ENCODE measurements around the gene PLCG2.

Gene PLCG2

GRCh38 chr16:81920498-81920897, 141.4 kb downstream of the PLCG2 start:
- H3K4me1 ChIP-seq (ENCODE audit: insufficient read depth, low read length): no peaks in the 10 kb centered on the region
- no peak overlapping the region for H2AFZ ChIP-seq (ENCODE audit: low read depth, low read length)
- no peak overlapping the region for H3K4me3 ChIP-seq (ENCODE audit: low read length)
- H3K36me3 ChIP-seq (ENCODE audit: insufficient read depth, low read length): no peaks in the 10 kb centered on the region
- H3K9me3 ChIP-seq (ENCODE audit: low read length): no peaks in the 10 kb centered on the region
- H3K27me3 ChIP-seq (ENCODE audit: insufficient read depth, low read length): no peaks in the 10 kb centered on the region

- Histone ChIP-seq H3K27me3 (ENCODE audit: insufficient read depth, low read length) (no peaks in the 10 kb centered on the region), H3K9me3 (ENCODE audit: low read length) (no peaks in the 10 kb centered on the region), H3K4me3 (ENCODE audit: low read length) (no peak overlapping the region), H2AFZ (ENCODE audit: low read depth, low read length) (no peak overlapping the region), H3K36me3 (ENCODE audit: insufficient read depth, low read length) (no peaks in the 10 kb centered on the region), H3K4me1 (ENCODE audit: insufficient read depth, low read length) (no peaks in the 10 kb centered on the region)
These were observed 142.2 kb downstream of the PLCG2 start for GRCh38 chr16:81921085-81921814.

DNA sequence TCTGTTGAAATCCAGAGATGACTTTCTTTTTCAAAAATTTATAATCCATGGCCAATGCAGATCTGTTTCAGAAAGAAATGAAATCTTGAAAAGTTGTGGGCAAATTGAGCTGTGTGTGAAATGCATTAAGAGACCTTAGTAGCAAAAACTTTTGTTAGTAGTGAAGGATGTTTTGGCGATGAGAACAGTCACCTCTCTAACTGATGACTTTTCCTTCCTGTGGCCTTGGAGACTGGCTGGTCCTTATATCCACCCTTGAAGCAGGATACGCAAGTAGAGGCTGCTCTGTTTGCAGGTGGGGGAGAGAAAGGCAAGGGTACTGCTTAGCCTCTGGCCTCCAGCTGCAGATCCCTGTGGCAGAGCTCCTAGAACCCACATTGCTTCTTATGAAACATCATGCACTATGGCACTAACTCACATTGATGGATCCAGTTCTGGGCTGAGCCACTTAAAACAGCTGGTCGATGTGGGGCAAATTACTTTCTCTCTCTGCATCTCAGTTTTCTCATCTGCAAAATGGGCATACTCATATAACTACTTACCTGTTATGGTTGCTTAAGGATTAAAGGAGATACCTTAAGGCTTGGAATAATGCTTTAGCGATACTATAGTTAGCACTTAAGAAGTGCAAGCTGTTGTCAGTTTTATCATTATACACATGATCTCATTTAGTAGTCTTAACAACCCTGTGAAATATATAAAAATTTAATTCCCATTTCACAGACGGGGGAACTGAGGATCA, 142.9 kb downstream of the PLCG2 start:
- H3K27me3 ChIP-seq (ENCODE audit: insufficient read depth, low read length): no peaks in the 10 kb centered on the region

GRCh38 chr16:81923296-81923695, 144.2 kb downstream of the PLCG2 start:
- Histone ChIP-seq H3K4me3 (ENCODE audit: low read length) (no peak overlapping the region), H3K36me3 (ENCODE audit: insufficient read depth, low read length) (no peaks in the 10 kb centered on the region), H3K4me1 (ENCODE audit: insufficient read depth, low read length) (no peaks in the 10 kb centered on the region), H3K9me3 (ENCODE audit: low read length) (no peaks in the 10 kb centered on the region), H2AFZ (ENCODE audit: low read depth, low read length) (no peak overlapping the region), H3K27me3 (ENCODE audit: insufficient read depth, low read length) (no peaks in the 10 kb centered on the region)

More for the DNA sequence above, 142.9 kb downstream of the PLCG2 start:
- Histone ChIP-seq H3K9me3 (ENCODE audit: low read length) (no peaks in the 10 kb centered on the region), H3K4me1 (ENCODE audit: insufficient read depth, low read length) (no peaks in the 10 kb centered on the region), H2AFZ (ENCODE audit: low read depth, low read length) (no peak overlapping the region), H3K4me3 (ENCODE audit: low read length) (no peak overlapping the region), H3K36me3 (ENCODE audit: insufficient read depth, low read length) (no peaks in the 10 kb centered on the region)

GRCh38 chr16:81925016-81925415, 145.9 kb downstream of the PLCG2 start:
- H3K4me1 ChIP-seq (ENCODE audit: insufficient read depth, low read length): no peaks in the 10 kb centered on the region
- no peaks in the 10 kb centered on the region for H3K9me3 ChIP-seq (ENCODE audit: low read length)
- no peaks in the 10 kb centered on the region for H3K27me3 ChIP-seq (ENCODE audit: insufficient read depth, low read length)
- no peak overlapping the region for H2AFZ ChIP-seq (ENCODE audit: low read depth, low read length)
- no peaks in the 10 kb centered on the region for H3K36me3 ChIP-seq (ENCODE audit: insufficient read depth, low read length)
- H3K4me3 ChIP-seq (ENCODE audit: low read length): no peak overlapping the region

DNA sequence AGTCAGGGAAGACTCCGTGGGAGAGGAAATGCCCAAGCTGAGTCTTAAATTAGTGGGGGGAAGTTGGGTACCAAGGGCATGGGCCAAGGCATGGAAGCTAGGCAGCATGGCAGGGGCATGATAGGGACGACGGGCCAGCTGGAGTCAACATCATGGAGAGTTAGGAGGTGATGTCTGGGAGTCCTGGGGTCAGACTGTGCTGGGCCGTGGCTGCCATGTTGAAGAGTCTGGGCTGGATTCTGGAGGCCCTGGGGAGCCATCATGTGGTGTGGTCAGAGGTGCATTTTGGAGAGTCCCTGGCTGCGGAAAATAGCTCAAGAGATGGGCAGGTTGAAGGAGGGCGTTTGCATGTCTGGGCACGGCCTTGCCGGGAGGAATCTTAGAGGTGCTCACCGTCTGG, 146.9 kb downstream of the PLCG2 start:
- no peaks in the 10 kb centered on the region for H3K36me3 ChIP-seq (ENCODE audit: insufficient read depth, low read length)
- H3K4me1 ChIP-seq (ENCODE audit: insufficient read depth, low read length): no peaks in the 10 kb centered on the region
- no peak overlapping the region for H2AFZ ChIP-seq (ENCODE audit: low read depth, low read length)
- H3K4me3 ChIP-seq (ENCODE audit: low read length): no peak overlapping the region
- no peaks in the 10 kb centered on the region for H3K27me3 ChIP-seq (ENCODE audit: insufficient read depth, low read length)
- H3K9me3 ChIP-seq (ENCODE audit: low read length): no peaks in the 10 kb centered on the region

DNA sequence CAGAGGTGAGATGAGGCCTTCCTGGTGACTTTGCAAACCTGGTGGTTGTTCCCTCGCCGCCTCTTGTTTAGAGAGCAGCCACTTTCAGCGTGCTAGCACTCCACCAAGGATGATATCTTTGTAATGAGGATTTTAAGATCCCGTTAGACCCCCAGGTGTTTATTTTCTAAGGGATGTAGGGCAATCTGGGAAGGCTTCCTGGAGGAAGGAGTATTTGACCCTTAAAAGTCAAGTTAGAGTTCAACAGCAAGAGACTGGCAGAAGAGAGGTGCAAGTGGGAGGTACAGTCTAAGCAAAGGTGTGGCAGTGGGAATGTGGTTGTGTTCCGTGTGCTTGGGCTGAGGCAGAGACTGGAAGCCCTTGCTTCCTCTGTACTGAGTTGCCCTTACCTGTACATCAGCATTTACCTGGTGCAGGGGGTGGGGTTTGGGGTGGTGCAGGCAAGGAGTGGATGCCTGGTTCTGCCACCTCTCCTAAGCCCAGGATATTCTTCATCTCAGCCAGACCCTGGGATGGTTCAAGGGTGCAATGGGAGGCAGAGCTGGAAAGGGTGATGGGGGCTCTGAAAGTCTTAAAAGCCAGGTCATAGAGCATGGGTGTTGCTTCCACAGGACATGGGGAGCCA, 148.6 kb downstream of the PLCG2 start:
- Histone ChIP-seq H3K4me1 (ENCODE audit: insufficient read depth, low read length) (no peaks in the 10 kb centered on the region), H3K9me3 (ENCODE audit: low read length) (no peaks in the 10 kb centered on the region), H2AFZ (ENCODE audit: low read depth, low read length) (no peak overlapping the region), H3K27me3 (ENCODE audit: insufficient read depth, low read length) (no peaks in the 10 kb centered on the region), H3K36me3 (ENCODE audit: insufficient read depth, low read length) (no peaks in the 10 kb centered on the region), H3K4me3 (ENCODE audit: low read length) (no peak overlapping the region)

GRCh38 chr16:81928271-81928918, 149.3 kb downstream of the PLCG2 start:
- Histone ChIP-seq H3K4me1 (ENCODE audit: insufficient read depth, low read length) (no peaks in the 10 kb centered on the region), H3K9me3 (ENCODE audit: low read length) (no peaks in the 10 kb centered on the region), H3K4me3 (ENCODE audit: low read length) (no peak overlapping the region), H2AFZ (ENCODE audit: low read depth, low read length) (no peak overlapping the region), H3K27me3 (ENCODE audit: insufficient read depth, low read length) (no peaks in the 10 kb centered on the region), H3K36me3 (ENCODE audit: insufficient read depth, low read length) (no peaks in the 10 kb centered on the region)

DNA sequence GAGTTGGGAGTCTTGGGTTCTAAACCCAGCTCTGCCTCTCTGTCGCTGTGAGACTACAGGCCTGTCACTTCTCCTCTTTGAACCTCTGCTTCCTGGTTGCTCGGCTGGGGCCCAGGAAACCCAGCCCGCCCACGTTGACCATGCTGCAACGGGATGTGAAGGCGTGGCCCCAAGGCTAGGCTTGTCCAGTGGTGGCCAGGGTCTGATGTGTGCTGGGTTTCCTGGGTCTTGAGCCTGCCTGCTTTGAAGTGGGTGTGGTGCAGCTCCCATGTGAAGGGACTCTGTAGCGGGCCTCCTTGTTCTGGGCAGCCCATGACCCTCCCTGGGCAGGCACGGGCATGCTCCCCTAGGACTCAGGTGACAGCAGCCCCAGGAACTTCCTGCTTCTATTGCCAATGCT, 149.9 kb downstream of the PLCG2 start:
- H3K4me3 ChIP-seq (ENCODE audit: low read length): no peak overlapping the region
- no peaks in the 10 kb centered on the region for H3K27me3 ChIP-seq (ENCODE audit: insufficient read depth, low read length)
- H2AFZ ChIP-seq (ENCODE audit: low read depth, low read length): no peak overlapping the region
- H3K4me1 ChIP-seq (ENCODE audit: insufficient read depth, low read length): no peaks in the 10 kb centered on the region
- H3K9me3 ChIP-seq (ENCODE audit: low read length): no peaks in the 10 kb centered on the region
- H3K36me3 ChIP-seq (ENCODE audit: insufficient read depth, low read length): no peaks in the 10 kb centered on the region

DNA sequence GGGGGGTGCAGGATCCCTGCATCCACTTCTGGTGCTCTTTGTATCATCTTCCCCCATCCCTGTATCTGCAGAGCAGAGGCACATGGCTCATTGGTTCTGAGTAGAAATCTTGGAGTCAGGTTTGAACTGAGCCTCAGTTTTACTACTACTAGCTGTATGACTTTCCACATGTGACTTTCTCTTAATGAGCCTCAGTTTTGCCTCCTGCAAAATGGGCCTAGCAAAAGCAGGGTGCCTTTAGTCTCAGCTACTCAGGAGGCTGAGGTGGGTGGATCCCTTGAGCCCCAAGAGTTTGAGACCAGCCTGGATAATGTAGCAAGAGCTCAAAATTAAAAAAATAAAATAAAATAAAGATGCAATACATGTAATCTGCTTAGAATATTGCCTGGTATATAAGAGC, 150.8 kb downstream of the PLCG2 start:
- Histone ChIP-seq H3K4me3 (ENCODE audit: low read length) (no peak overlapping the region), H3K36me3 (ENCODE audit: insufficient read depth, low read length) (no peaks in the 10 kb centered on the region), H3K27me3 (ENCODE audit: insufficient read depth, low read length) (no peaks in the 10 kb centered on the region), H2AFZ (ENCODE audit: low read depth, low read length) (no peak overlapping the region), H3K9me3 (ENCODE audit: low read length) (no peaks in the 10 kb centered on the region), H3K4me1 (ENCODE audit: insufficient read depth, low read length) (no peaks in the 10 kb centered on the region)

DNA sequence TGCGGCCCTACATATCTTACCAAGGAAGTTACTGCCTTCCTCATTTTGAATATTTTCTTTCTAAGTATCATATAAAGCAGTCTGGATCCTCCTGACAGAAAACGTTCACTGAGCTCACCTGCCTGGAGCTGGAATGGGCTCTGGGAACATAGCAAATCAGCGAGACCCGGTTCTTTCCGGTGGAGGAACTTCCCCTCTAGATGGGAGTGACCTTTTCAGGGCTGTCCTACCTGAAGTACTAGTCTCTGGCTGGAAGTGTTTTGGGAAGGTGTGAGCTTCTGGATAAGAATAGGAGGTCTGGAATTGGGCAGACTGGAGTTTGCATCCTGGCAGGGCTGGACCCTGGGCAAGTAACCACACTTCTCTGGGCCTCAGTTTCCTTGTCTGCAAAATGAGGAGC, 152.8 kb downstream of the PLCG2 start:
- Histone ChIP-seq H2AFZ (ENCODE audit: low read depth, low read length) (no peak overlapping the region), H3K9me3 (ENCODE audit: low read length) (no peaks in the 10 kb centered on the region), H3K27me3 (ENCODE audit: insufficient read depth, low read length) (no peaks in the 10 kb centered on the region), H3K4me3 (ENCODE audit: low read length) (no peak overlapping the region), H3K36me3 (ENCODE audit: insufficient read depth, low read length) (no peaks in the 10 kb centered on the region), H3K4me1 (ENCODE audit: insufficient read depth, low read length) (peaks cover 5% of the 10 kb centered on the region)

DNA sequence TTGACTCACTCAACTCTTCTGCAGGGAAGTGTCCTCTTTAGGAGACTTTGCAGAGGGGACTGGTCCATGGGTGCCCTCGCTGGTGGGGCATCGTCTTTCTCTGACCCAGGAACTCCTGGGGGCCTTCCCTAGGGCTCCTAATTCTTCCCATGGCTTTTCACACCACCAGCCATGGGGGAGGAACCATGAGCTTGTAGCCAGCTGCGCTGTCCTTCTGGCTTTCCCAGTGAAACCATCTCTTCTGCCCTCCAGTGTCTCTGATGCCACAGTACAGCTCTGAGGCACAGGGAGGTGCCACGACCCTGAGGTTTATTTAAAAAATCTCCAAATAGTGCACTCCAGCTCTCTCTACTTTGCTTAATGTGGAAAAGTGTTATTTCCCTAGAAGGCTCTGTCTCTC, 153.6 kb downstream of the PLCG2 start:
- Histone ChIP-seq H3K36me3 (ENCODE audit: insufficient read depth, low read length) (no peaks in the 10 kb centered on the region), H3K4me1 (ENCODE audit: insufficient read depth, low read length) (peaks cover 5% of the 10 kb centered on the region), H2AFZ (ENCODE audit: low read depth, low read length) (no peak overlapping the region), H3K9me3 (ENCODE audit: low read length) (no peaks in the 10 kb centered on the region), H3K27me3 (ENCODE audit: insufficient read depth, low read length) (no peaks in the 10 kb centered on the region), H3K4me3 (ENCODE audit: low read length) (no peak overlapping the region)

DNA sequence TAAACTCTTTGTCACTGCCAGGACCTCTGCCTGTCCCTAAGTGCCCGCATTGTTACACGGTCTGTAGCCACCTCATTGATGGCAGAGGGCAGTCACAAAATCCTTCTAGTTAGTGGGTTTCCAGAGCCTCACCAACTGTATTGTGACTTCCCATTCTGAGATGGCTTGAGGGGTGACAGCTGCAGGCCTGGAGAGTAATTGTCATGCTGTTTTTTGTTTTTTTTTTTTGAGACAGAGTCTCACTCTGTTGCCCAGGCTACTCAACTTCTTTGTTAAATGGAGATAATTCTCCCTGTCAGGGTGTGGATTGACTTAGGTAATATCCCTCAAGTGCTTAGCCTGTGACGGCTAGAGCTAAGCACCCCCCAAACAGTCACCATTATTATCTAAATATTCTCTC, 154.3 kb downstream of the PLCG2 start:
- Histone ChIP-seq H3K4me1 (ENCODE audit: insufficient read depth, low read length) (peaks cover 5% of the 10 kb centered on the region), H3K36me3 (ENCODE audit: insufficient read depth, low read length) (no peaks in the 10 kb centered on the region), H3K9me3 (ENCODE audit: low read length) (no peaks in the 10 kb centered on the region), H3K4me3 (ENCODE audit: low read length) (no peak overlapping the region), H2AFZ (ENCODE audit: low read depth, low read length) (no peak overlapping the region), H3K27me3 (ENCODE audit: insufficient read depth, low read length) (no peaks in the 10 kb centered on the region)
